MM.1S (cell line): ENCODE data around the gene KSR1.
"Not testable (repeated sequence)": the region's sequence is repeated elsewhere in the genome, so short reads cannot be mapped to it uniquely, and the experiment has no call there.

ENCODE experiments used
- DNase-seq: peaks from one replicate; pipeline ENCODE4 v3.0.0-alpha.2; 2015
- H2AFZ ChIP-seq: fragments of 300-600 bp; sonication (generic); 2 replicates; pipeline ENCODE4 v1.6.0; 2016; ENCODE audit warnings: antibody characterized with exemption, low read length
- H3F3A ChIP-seq: fragments of 300-600 bp; sonication (generic); 2 replicates; pipeline ENCODE4 v1.6.1; 2016; ENCODE audit warnings: mild to moderate bottlenecking, antibody characterized with exemption, low read length, moderate library complexity, mixed read lengths; ENCODE audit not compliant: insufficient read depth
- H3K27ac ChIP-seq: fragments of 300-600 bp; sonication (generic); 2 replicates; pipeline ENCODE4 v1.5.1; 2016; ENCODE audit warnings: mild to moderate bottlenecking, low read length
- H3K27me3 ChIP-seq: fragments of 300-600 bp; sonication (generic); replicated peaks from 2 replicates; pipeline ENCODE4 v1.6.0; 2016; ENCODE audit warnings: low read length; ENCODE audit not compliant: insufficient read depth
- H3K36me3 ChIP-seq: fragments of 300-600 bp; sonication (generic); replicated peaks from 2 replicates; pipeline ENCODE4 v1.6.1; 2016; ENCODE audit warnings: mild to moderate bottlenecking, low read length, mixed read lengths; ENCODE audit not compliant: insufficient read depth
- H3K4me1 ChIP-seq: fragments of 300-600 bp; sonication (generic); 2 replicates; pipeline ENCODE4 v1.6.1; 2016; ENCODE audit warnings: low read length, mixed read lengths
- H3K4me2 ChIP-seq: fragments of 300-600 bp; sonication (generic); 2 replicates; pipeline ENCODE4 v1.6.0; 2016; ENCODE audit warnings: low read depth, low read length
- H3K4me3 ChIP-seq: fragments of 300-600 bp; sonication (generic); 2 replicates; pipeline ENCODE4 v1.5.1; 2016; ENCODE audit warnings: low read length, mixed read lengths
- H3K79me2 ChIP-seq: fragments of 300-600 bp; sonication (generic); 2 replicates; pipeline ENCODE4 v1.6.1; 2016; ENCODE audit warnings: mixed run types, low read length, mixed read lengths
- H3K9ac ChIP-seq: fragments of 300-600 bp; sonication (generic); 2 replicates; pipeline ENCODE4 v1.6.1; 2016; ENCODE audit warnings: low read length, mixed read lengths
- H3K9me2 ChIP-seq: fragments of 300-600 bp; sonication (generic); replicated peaks from 2 replicates; pipeline ENCODE4 v1.6.1; 2016; ENCODE audit warnings: mild to moderate bottlenecking, low read length, mixed read lengths; ENCODE audit not compliant: insufficient read depth
- H3K9me3 ChIP-seq: fragments of 300-600 bp; sonication (generic); replicated peaks from 2 replicates; pipeline ENCODE4 v1.6.1; 2016; ENCODE audit warnings: mild to moderate bottlenecking, low read length, mixed read lengths; ENCODE audit not compliant: insufficient read depth
- H4K20me1 ChIP-seq: fragments of 300-600 bp; sonication (generic); 2 replicates; pipeline ENCODE4 v1.6.1; 2016; ENCODE audit warnings: mild to moderate bottlenecking, low read length, moderate library complexity, mixed read lengths; ENCODE audit not compliant: insufficient read depth
- CTCF ChIP-seq: fragments of 300-600 bp; sonication (generic); IDR thresholded peaks from 2 replicates; pipeline ENCODE4 v1.5.1; 2016; ENCODE audit warnings: antibody characterized with exemption, low read length, mixed read lengths
- EZH2 ChIP-seq: fragments of 300-600 bp; sonication (generic); optimal IDR thresholded peaks from 2 replicates; pipeline ENCODE3; 2017; ENCODE audit warnings: low read depth, mild to moderate bottlenecking, antibody characterized with exemption, low read length, mixed read lengths
- EZH2phosphoT487 ChIP-seq: fragments of 300-600 bp; sonication (generic); IDR thresholded peaks from 2 replicates; pipeline ENCODE4 v1.6.1; 2018; ENCODE audit warnings: antibody characterized with exemption, low read length

KSR1 gene

GRCh38 chr17:27665549-27665948, 209.3 kb downstream of the KSR1 start:
- Histone ChIP-seq H3K9me3 (no peaks in the 10 kb centered on the region), H3K79me2 (no peaks in the 10 kb centered on the region)
- TF ChIP-seq EZH2phosphoT487 = no peak
- no peak for TF ChIP-seq CTCF
- no peak for TF ChIP-seq EZH2

GRCh38 chr17:27666270-27666669, 210.0 kb downstream of the KSR1 start:
- not testable (repeated sequence) for H3K9me3 ChIP-seq, H3K9me2 ChIP-seq, H3F3A ChIP-seq, H3K27me3 ChIP-seq, H3K9ac ChIP-seq, DNase-seq, H2AFZ ChIP-seq, H3K4me1 ChIP-seq, H3K79me2 ChIP-seq, H3K4me3 ChIP-seq, H3K27ac ChIP-seq, H3K4me2 ChIP-seq, H3K36me3 ChIP-seq, H4K20me1 ChIP-seq

More at GRCh38 chr17:27665549-27665948, 209.3 kb downstream of the KSR1 start:
- H3K4me1 ChIP-seq = no peaks in the 10 kb centered on the region
- DNase-seq = no peak
- peaks cover 10% of the 10 kb centered on the region for H3K27me3 ChIP-seq
- no peak overlapping the region for H3K4me3 ChIP-seq
- H2AFZ ChIP-seq = no peak overlapping the region
- H3K27ac ChIP-seq = no peak overlapping the region
- H3K9ac ChIP-seq = no peak overlapping the region
- H3K36me3 ChIP-seq = no peaks in the 10 kb centered on the region
- H3K9me2 ChIP-seq = no peaks in the 10 kb centered on the region
- H4K20me1 ChIP-seq = no peaks in the 10 kb centered on the region
- H3F3A ChIP-seq = no peaks in the 10 kb centered on the region
- no peak overlapping the region for H3K4me2 ChIP-seq

- no peak overlapping the region for H2AFZ ChIP-seq
- no peak overlapping the region for H3K27ac ChIP-seq
- no peaks in the 10 kb centered on the region for H3K9me2 ChIP-seq
- H3F3A ChIP-seq = no peaks in the 10 kb centered on the region
- peaks cover 10% of the 10 kb centered on the region for H3K27me3 ChIP-seq
- no peak overlapping the region for H3K4me3 ChIP-seq
- no peak overlapping the region for H3K9ac ChIP-seq
- H4K20me1 ChIP-seq = no peaks in the 10 kb centered on the region
- H3K9me3 ChIP-seq = no peaks in the 10 kb centered on the region
- no peaks in the 10 kb centered on the region for H3K79me2 ChIP-seq
- no peak for TF ChIP-seq EZH2phosphoT487
- no peak for TF ChIP-seq CTCF
- TF ChIP-seq EZH2 = no peak
- H3K4me2 ChIP-seq = no peak overlapping the region
- DNase-seq = no peak
- H3K36me3 ChIP-seq = no peaks in the 10 kb centered on the region
- H3K4me1 ChIP-seq = no peaks in the 10 kb centered on the region
Observed at GRCh38 chr17:27666831-27667560, 210.7 kb downstream of the KSR1 start.

- H3K36me3 ChIP-seq = no peaks in the 10 kb centered on the region
- no peak for DNase-seq
Observed at GRCh38 chr17:27667656-27668487, 211.6 kb downstream of the KSR1 start.

More at GRCh38 chr17:27667656-27668487, 211.6 kb downstream of the KSR1 start:
- Histone ChIP-seq H3K4me3 (no peak overlapping the region), H3K9me3 (no peaks in the 10 kb centered on the region), H3K79me2 (no peaks in the 10 kb centered on the region), H3K9me2 (no peaks in the 10 kb centered on the region), H2AFZ (no peak overlapping the region), H3K27me3 (peaks cover 10% of the 10 kb centered on the region), H4K20me1 (no peaks in the 10 kb centered on the region), H3K4me1 (no peaks in the 10 kb centered on the region), H3K4me2 (no peak overlapping the region), H3F3A (no peaks in the 10 kb centered on the region), H3K9ac (no peak overlapping the region), H3K27ac (no peak overlapping the region)
- TF ChIP-seq EZH2phosphoT487 (no peak), CTCF (no peak), EZH2 (no peak)
